Measurements from ENCODE around the gene TLL2. TPM values are rescaled to one million over a fixed set of nuclear protein-coding genes. Genes with fewer than 3 reads are reported as not detected.

TLL2 gene
- total RNA-seq, 1 donor from 2014 or later: 2.8 TPM

- DNase-seq (ENCODE audit: low read depth): no peak
- Histone ChIP-seq H3K4me3 (ENCODE audit: low read depth, low read length) (peak overlapping the region; percentile 65), H3K27me3 (ENCODE audit: control insufficient read depth, insufficient read depth, low read length) (no peaks in the 10 kb centered on the region), H3K36me3 (ENCODE audit: control insufficient read depth, insufficient read depth, low read length) (no peaks in the 10 kb centered on the region)
- TF ChIP-seq, protein P1, sequence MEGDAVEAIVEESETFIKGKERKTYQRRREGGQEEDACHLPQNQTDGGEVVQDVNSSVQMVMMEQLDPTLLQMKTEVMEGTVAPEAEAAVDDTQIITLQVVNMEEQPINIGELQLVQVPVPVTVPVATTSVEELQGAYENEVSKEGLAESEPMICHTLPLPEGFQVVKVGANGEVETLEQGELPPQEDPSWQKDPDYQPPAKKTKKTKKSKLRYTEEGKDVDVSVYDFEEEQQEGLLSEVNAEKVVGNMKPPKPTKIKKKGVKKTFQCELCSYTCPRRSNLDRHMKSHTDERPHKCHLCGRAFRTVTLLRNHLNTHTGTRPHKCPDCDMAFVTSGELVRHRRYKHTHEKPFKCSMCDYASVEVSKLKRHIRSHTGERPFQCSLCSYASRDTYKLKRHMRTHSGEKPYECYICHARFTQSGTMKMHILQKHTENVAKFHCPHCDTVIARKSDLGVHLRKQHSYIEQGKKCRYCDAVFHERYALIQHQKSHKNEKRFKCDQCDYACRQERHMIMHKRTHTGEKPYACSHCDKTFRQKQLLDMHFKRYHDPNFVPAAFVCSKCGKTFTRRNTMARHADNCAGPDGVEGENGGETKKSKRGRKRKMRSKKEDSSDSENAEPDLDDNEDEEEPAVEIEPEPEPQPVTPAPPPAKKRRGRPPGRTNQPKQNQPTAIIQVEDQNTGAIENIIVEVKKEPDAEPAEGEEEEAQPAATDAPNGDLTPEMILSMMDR (IDR thresholded peaks at IDR 0.05; ENCODE audit: insufficient read depth, low read length, poor library complexity, severe bottlenecking): no peak
Observed at GRCh38 chr10:96512524-96513304, 1.0 kb downstream of the TLL2 start.

DNA sequence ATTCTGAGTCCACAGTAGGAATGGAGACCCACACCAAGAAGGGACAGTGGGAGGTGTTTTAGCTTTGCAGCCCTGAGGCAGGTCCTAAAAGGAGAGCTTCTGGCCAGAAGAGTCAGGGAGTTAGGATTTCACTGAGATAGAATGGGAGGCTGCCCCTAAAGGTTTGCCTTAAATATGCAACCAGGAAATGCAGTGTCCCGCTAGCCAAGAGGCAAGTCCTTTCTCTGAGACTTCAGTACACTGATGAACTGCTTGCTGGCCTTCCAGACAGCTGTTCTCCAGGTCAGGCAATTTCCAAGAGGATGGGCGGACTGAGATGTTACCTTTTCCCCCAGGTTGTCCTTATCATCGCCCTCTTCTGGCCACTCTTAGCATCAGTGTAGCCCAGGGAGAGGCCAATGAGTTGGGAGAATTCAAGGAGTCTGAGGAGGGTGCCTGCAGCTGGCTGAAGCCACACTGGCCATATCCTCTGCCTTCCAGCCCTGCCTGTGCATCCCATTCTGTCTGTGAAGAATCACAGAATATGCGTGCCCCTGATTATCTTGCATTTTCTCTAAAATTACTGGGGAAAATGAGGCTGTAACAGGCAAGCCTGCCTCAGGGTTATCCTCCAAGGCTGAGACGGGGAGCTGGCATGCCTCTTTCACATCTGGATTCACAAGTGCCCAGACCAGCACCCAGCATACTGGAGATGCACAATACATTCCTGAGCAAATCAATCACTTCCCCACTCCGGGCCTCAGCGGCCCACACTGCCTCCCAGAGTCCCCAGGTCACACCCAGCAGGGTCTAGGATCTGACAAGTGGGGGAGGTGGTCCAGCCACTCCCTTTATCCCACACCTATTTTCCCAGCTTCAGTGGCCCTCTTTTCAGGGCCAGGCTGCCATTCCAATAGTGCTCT, 2.4 kb downstream of the TLL2 start:
- no peaks in the 10 kb centered on the region for H3K36me3 ChIP-seq (ENCODE audit: control insufficient read depth, insufficient read depth, low read length)
- TF ChIP-seq, protein P1 (IDR thresholded peaks at IDR 0.05; ENCODE audit: insufficient read depth, low read length, poor library complexity, severe bottlenecking): peak; percentile 64
- H3K4me3 ChIP-seq (ENCODE audit: low read depth, low read length): peak overlapping the region; percentile 65
- no peak for DNase-seq (ENCODE audit: low read depth)
- H3K27me3 ChIP-seq (ENCODE audit: control insufficient read depth, insufficient read depth, low read length): no peaks in the 10 kb centered on the region

GRCh38 chr10:96509017-96509641, 4.6 kb downstream of the TLL2 start:
- DNase-seq (ENCODE audit: low read depth): peak; percentile 95
- Histone ChIP-seq H3K27me3 (ENCODE audit: control insufficient read depth, insufficient read depth, low read length) (no peaks in the 10 kb centered on the region), H3K4me3 (ENCODE audit: low read depth, low read length) (no peak overlapping the region), H3K36me3 (ENCODE audit: control insufficient read depth, insufficient read depth, low read length) (no peaks in the 10 kb centered on the region)
- TF ChIP-seq, protein P1 (IDR thresholded peaks at IDR 0.05; ENCODE audit: insufficient read depth, low read length, poor library complexity, severe bottlenecking): no peak

DNA sequence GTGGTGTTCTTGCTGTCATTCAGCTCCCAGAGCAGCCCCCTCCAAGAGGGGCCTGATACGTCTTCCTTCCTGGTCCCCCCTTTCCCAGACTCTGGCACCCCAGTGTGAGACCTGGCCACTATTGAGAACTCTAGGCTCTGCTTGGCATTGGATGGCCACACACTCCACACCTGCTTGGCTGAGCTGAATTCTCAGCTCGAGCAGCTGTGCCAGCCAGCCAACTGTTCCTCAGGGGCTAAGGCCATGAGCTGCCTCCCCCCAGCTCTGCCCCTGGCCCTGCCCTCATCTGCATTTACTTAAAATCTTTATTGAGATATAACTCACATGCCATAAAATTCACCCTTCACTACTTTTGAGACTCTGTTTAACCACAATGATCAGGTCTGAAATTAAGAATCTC, 6.7 kb downstream of the TLL2 start:
- TF ChIP-seq, protein P1 (IDR thresholded peaks at IDR 0.05; ENCODE audit: insufficient read depth, low read length, poor library complexity, severe bottlenecking): no peak
- Histone ChIP-seq H3K27me3 (ENCODE audit: control insufficient read depth, insufficient read depth, low read length) (no peaks in the 10 kb centered on the region), H3K36me3 (ENCODE audit: control insufficient read depth, insufficient read depth, low read length) (no peaks in the 10 kb centered on the region), H3K4me3 (ENCODE audit: low read depth, low read length) (no peak overlapping the region)
- DNase-seq (ENCODE audit: low read depth): no peak

- Histone ChIP-seq H3K36me3 (ENCODE audit: control insufficient read depth, insufficient read depth, low read length) (no peaks in the 10 kb centered on the region), H3K27me3 (ENCODE audit: control insufficient read depth, insufficient read depth, low read length) (no peaks in the 10 kb centered on the region), H3K4me3 (ENCODE audit: low read depth, low read length) (no peak overlapping the region)
- TF ChIP-seq, protein P1 (IDR thresholded peaks at IDR 0.05; ENCODE audit: insufficient read depth, low read length, poor library complexity, severe bottlenecking): no peak
- no peak for DNase-seq (ENCODE audit: low read depth)
Observed at GRCh38 chr10:96505150-96506136, 8.3 kb downstream of the TLL2 start.
